ENCODE data around the gene GRAMD1C.

The GRAMD1C gene

DNA sequence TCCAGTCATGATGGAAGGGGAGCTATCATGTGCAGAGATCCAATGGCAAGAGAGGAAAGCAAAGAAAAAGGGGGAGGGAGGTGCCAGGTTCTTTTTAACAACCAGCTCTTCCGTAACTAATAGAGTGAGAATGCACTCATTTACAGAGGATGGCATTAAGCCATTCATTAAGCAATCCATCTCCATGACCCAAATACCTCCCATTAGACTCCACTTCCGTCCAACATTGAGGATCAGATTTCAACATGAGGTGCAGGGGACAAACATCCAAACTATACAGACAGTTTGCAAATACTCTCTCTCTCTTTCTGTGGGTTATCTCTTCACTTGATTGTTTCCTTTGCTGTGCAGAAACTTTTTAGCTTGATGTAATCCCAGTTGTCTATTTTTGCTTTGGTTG is 130.4 kb downstream of the GRAMD1C start:
- TF ChIP-seq ZBTB7A (IDR thresholded peaks at IDR 0.05; ENCODE audit: low read depth) (no peak), NFIC (IDR thresholded peaks at IDR 0.05) (peak; percentile 50), FOXM1 (IDR thresholded peaks at IDR 0.05; ENCODE audit: borderline replicate concordance, low read depth) (no peak), TAF1 (IDR thresholded peaks at IDR 0.05; ENCODE audit: low read depth) (no peak), TEAD4 (IDR thresholded peaks at IDR 0.05) (no peak), YY1 (IDR thresholded peaks at IDR 0.05; ENCODE audit: low read depth) (no peak), CREB1 (IDR thresholded peaks at IDR 0.05; ENCODE audit: low read depth) (no peak), RAD21 (IDR thresholded peaks at IDR 0.05; ENCODE audit: low read depth) (no peak), EGR1 (IDR thresholded peaks at IDR 0.05) (no peak), TCF12 (IDR thresholded peaks at IDR 0.05; ENCODE audit: low read depth) (no peak), CEBPB (IDR thresholded peaks at IDR 0.05) (peak; percentile 84)
- TF ChIP-seq, protein P1, sequence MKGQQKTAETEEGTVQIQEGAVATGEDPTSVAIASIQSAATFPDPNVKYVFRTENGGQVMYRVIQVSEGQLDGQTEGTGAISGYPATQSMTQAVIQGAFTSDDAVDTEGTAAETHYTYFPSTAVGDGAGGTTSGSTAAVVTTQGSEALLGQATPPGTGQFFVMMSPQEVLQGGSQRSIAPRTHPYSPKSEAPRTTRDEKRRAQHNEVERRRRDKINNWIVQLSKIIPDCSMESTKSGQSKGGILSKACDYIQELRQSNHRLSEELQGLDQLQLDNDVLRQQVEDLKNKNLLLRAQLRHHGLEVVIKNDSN (IDR thresholded peaks at IDR 0.05) = no peak
- TF ChIP-seq, protein P2, sequence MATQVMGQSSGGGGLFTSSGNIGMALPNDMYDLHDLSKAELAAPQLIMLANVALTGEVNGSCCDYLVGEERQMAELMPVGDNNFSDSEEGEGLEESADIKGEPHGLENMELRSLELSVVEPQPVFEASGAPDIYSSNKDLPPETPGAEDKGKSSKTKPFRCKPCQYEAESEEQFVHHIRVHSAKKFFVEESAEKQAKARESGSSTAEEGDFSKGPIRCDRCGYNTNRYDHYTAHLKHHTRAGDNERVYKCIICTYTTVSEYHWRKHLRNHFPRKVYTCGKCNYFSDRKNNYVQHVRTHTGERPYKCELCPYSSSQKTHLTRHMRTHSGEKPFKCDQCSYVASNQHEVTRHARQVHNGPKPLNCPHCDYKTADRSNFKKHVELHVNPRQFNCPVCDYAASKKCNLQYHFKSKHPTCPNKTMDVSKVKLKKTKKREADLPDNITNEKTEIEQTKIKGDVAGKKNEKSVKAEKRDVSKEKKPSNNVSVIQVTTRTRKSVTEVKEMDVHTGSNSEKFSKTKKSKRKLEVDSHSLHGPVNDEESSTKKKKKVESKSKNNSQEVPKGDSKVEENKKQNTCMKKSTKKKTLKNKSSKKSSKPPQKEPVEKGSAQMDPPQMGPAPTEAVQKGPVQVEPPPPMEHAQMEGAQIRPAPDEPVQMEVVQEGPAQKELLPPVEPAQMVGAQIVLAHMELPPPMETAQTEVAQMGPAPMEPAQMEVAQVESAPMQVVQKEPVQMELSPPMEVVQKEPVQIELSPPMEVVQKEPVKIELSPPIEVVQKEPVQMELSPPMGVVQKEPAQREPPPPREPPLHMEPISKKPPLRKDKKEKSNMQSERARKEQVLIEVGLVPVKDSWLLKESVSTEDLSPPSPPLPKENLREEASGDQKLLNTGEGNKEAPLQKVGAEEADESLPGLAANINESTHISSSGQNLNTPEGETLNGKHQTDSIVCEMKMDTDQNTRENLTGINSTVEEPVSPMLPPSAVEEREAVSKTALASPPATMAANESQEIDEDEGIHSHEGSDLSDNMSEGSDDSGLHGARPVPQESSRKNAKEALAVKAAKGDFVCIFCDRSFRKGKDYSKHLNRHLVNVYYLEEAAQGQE (IDR thresholded peaks at IDR 0.05; ENCODE audit: low read depth) = no peak
- TF ChIP-seq, protein P3, sequence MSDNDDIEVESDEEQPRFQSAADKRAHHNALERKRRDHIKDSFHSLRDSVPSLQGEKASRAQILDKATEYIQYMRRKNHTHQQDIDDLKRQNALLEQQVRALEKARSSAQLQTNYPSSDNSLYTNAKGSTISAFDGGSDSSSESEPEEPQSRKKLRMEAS (IDR thresholded peaks at IDR 0.05) = no peak

DNA sequence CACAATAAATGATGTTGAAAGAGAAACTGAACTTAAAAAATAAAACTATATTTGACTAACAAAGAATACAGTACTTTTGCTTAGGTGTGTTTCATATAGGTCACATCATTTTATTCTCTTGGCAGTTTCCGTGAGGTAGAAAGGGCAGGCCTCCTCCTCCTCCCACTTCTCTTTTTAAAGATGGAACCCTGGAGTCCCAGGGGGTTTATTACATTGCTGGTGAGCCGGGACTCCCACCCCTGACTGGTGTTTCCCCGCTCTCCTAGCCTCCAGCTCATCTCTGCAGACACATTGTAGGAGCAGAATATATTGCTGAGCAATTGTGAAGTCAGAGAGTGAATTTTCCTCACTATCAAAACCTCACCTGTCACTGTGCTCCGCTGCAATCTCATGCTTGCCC is 139.2 kb downstream of the GRAMD1C start:
- no peak for TF ChIP-seq TCF12 (IDR thresholded peaks at IDR 0.05; ENCODE audit: low read depth)
- no peak for TF ChIP-seq RAD21 (IDR thresholded peaks at IDR 0.05; ENCODE audit: low read depth)
- no peak for TF ChIP-seq CREB1 (IDR thresholded peaks at IDR 0.05; ENCODE audit: low read depth)
- no peak for TF ChIP-seq NFIC (IDR thresholded peaks at IDR 0.05)
- no peak for TF ChIP-seq EP300 (IDR thresholded peaks at IDR 0.05; ENCODE audit: borderline replicate concordance)
- TF ChIP-seq YY1 (IDR thresholded peaks at IDR 0.05; ENCODE audit: low read depth) = no peak
- TF ChIP-seq CEBPB (IDR thresholded peaks at IDR 0.05) = no peak
- TF ChIP-seq, protein P1 (IDR thresholded peaks at IDR 0.05) = no peak

DNA sequence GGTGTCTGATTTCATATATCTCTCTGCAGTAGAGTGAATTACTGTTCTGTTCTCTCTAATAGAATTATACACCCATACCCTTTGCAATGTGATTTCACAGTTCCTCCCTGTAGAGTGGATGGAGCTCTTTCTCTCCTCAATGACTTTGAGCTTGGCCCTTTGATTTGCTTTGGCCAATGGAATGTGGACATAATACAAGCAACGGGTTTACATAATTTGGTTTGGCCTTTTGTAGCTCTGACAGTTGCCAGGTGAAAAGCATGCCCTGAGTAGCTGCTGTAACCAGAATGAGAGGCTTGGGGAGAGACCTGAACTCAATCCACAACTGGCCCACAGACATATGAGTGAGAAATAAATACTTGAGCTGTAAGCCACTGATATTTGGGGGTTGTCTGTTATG is 141.3 kb downstream of the GRAMD1C start:
- TF ChIP-seq, protein P1 (IDR thresholded peaks at IDR 0.05) = no peak
- TF ChIP-seq TEAD4 (IDR thresholded peaks at IDR 0.05) (no peak), NFIC (IDR thresholded peaks at IDR 0.05) (no peak), CEBPB (IDR thresholded peaks at IDR 0.05) (no peak), RAD21 (IDR thresholded peaks at IDR 0.05; ENCODE audit: low read depth) (no peak), EGR1 (IDR thresholded peaks at IDR 0.05) (no peak), YY1 (IDR thresholded peaks at IDR 0.05; ENCODE audit: low read depth) (no peak), EP300 (IDR thresholded peaks at IDR 0.05; ENCODE audit: borderline replicate concordance) (no peak), FOXM1 (IDR thresholded peaks at IDR 0.05; ENCODE audit: borderline replicate concordance, low read depth) (no peak), TAF1 (IDR thresholded peaks at IDR 0.05; ENCODE audit: low read depth) (no peak), ZBTB7A (IDR thresholded peaks at IDR 0.05; ENCODE audit: low read depth) (no peak), CREB1 (IDR thresholded peaks at IDR 0.05; ENCODE audit: low read depth) (no peak), TCF12 (IDR thresholded peaks at IDR 0.05; ENCODE audit: low read depth) (no peak)
- TF ChIP-seq, protein P2 (IDR thresholded peaks at IDR 0.05; ENCODE audit: low read depth) = no peak
- TF ChIP-seq, protein P3 (IDR thresholded peaks at IDR 0.05) = no peak

DNA sequence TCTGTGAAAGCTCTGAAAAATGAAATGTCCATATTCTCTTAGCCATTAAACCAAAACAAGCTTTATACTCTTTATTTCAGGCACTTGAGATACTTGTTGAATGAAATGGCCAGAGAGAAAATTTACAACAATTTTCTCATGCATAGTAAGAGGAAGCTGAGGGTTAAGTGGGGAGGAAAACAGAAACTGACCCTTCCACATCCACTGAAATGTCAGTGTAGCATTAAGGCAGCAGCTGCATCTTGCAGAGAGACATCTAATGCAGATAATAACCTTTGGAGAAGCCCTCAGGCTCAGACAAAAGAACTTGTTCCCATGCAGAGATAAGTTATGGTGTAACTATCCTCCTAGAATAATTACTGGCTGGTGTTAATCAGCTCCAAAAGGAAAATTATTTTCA is 143.2 kb downstream of the GRAMD1C start:
- TF ChIP-seq EGR1 (IDR thresholded peaks at IDR 0.05) (no peak), CEBPB (IDR thresholded peaks at IDR 0.05) (no peak), NFIC (IDR thresholded peaks at IDR 0.05) (no peak), TCF12 (IDR thresholded peaks at IDR 0.05; ENCODE audit: low read depth) (no peak), TEAD4 (IDR thresholded peaks at IDR 0.05) (no peak), TAF1 (IDR thresholded peaks at IDR 0.05; ENCODE audit: low read depth) (no peak), YY1 (IDR thresholded peaks at IDR 0.05; ENCODE audit: low read depth) (no peak), ZBTB7A (IDR thresholded peaks at IDR 0.05; ENCODE audit: low read depth) (no peak), EP300 (IDR thresholded peaks at IDR 0.05; ENCODE audit: borderline replicate concordance) (no peak), CREB1 (IDR thresholded peaks at IDR 0.05; ENCODE audit: low read depth) (no peak)
- TF ChIP-seq, protein P3 (IDR thresholded peaks at IDR 0.05) = no peak
- TF ChIP-seq, protein P2 (IDR thresholded peaks at IDR 0.05; ENCODE audit: low read depth) = no peak

Data from Ishikawa (cell line).